HepG2 (cell line): ENCODE data around the gene C1QTNF6. TPM values are rescaled to one million over a fixed set of nuclear protein-coding genes. Genes with fewer than 3 reads are reported as not detected.
A peak's percentile ranks its signal among the peaks of the same experiment; 100 is the strongest.

Experiments
- ATAC-seq: fragments of 200-7000 bp; cut with Tn5 transposase; 3 replicates; pipeline ENCODE4 v1.9.1; 2020; ENCODE audit warnings: mild to moderate bottlenecking, moderate library complexity
- BruUV-seq: library from RNA; stranded (reverse); fragments of 400-500 nt; replicated peaks from 2 replicates; lab custom pipeline; 2021; lab: Mats Ljungman, UMichigan
- CTCF ChIA-PET: fragments of 300-600 bp; formaldehyde crosslinking; extraction: SDS; loops from one replicate; lab custom pipeline; 2021; ENCODE audit warnings: low total read pairs, inconsistent platforms, low intra/inter-chr PET ratio; lab: Yijun Ruan, JAX
- POLR2A ChIA-PET: fragments of 350-600 bp; sonication (Branson Sonifier 250); formaldehyde crosslinking; loops from one replicate; lab custom pipeline; 2020; ENCODE audit warnings: antibody characterized with exemption, inconsistent platforms; lab: Yijun Ruan, JAX
- DNase-seq: peaks from one replicate; pipeline ENCODE4 v3.0.0-alpha.2; 2015; ENCODE audit warnings: low spot score
- FAIRE-seq: peaks from 3 replicates; lab custom pipeline; 2011; peaks lifted over from hg19 to GRCh38; lab: Jason Lieb, UNC
- H2AFZ ChIP-seq: one replicate; pipeline ENCODE4 v1.6.1; 2011; ENCODE audit warnings: low read length, inconsistent platforms
- H3K27ac ChIP-seq: fragments of 300-600 bp; 3 replicates; pipeline ENCODE4 v1.8.0; 2011; ENCODE audit warnings: mixed run types, mild to moderate bottlenecking, mixed read lengths, low read length, inconsistent platforms; ENCODE audit not compliant: insufficient read depth; ENCODE audit errors: extremely low read length
- H3K27me3 ChIP-seq, 2 experiments: fragments of 200-600 bp in 1 of 2; 2 replicates in 1 of 2; 3 replicates in 1 of 2; pipeline versions ENCODE4 v1.6.0 to v1.8.0; 2011; ENCODE audit warnings: low read length in 2 of 2, mild to moderate bottlenecking in 2 of 2, moderate library complexity in 2 of 2, inconsistent platforms in 1 of 2; ENCODE audit not compliant: insufficient read depth in 2 of 2, control insufficient read depth in 1 of 2
- H3K36me3 ChIP-seq, 2 experiments: fragments of 200-600 bp in 1 of 2; replicated peaks in 1 of 2; 2 replicates in 1 of 2; 3 replicates in 1 of 2; pipeline versions ENCODE4 v1.5.1 to v1.8.0; 2011; ENCODE audit warnings: low read length in 2 of 2, inconsistent platforms in 1 of 2; ENCODE audit not compliant: insufficient read depth in 2 of 2, control insufficient read depth in 1 of 2
- H3K4me1 ChIP-seq: 2 replicates; pipeline ENCODE4 v1.5.1; 2012; ENCODE audit warnings: low read length, inconsistent platforms; ENCODE audit not compliant: insufficient read depth
- H3K4me2 ChIP-seq: 2 replicates; pipeline ENCODE4 v1.6.0; 2011; ENCODE audit warnings: low read depth, low read length, inconsistent platforms
- H3K4me3 ChIP-seq, 3 experiments: fragments of 200-600 bp in 1 of 3; sonication (generic), shearing (Covaris generic) in 1 of 3; replicated peaks in 1 of 3; 2 replicates each; pipeline ENCODE4 v1.5.1; 2011 to 2016; ENCODE audit warnings: low read length in 3 of 3, inconsistent platforms in 2 of 3, low read depth in 2 of 3, mild to moderate bottlenecking in 2 of 3, control low read depth in 1 of 3, mixed read lengths in 1 of 3; ENCODE audit not compliant: insufficient read depth in 1 of 3
- H3K79me2 ChIP-seq: one replicate; pipeline ENCODE4 v1.6.1; 2011; ENCODE audit warnings: low read length, inconsistent platforms; ENCODE audit not compliant: insufficient read depth
- H3K9ac ChIP-seq: 2 replicates; pipeline ENCODE4 v1.6.0; 2011; ENCODE audit warnings: mild to moderate bottlenecking, low read depth, low read length, inconsistent platforms; ENCODE audit not compliant: insufficient read depth
- H3K9me3 ChIP-seq: 2 replicates; pipeline ENCODE4 v1.5.1; 2012; ENCODE audit warnings: mild to moderate bottlenecking, low read length
- H4K20me1 ChIP-seq: 2 replicates; pipeline ENCODE4 v1.6.0; 2011; ENCODE audit warnings: inconsistent platforms, mild to moderate bottlenecking, low read length, moderate library complexity; ENCODE audit not compliant: insufficient read depth
- FOXA1 ChIP-seq, 2 experiments: fragments of 450-650 bp in 1 of 2; sonication (generic) in 1 of 2; formaldehyde crosslinking in 1 of 2; IDR thresholded peaks; 2 replicates each; pipeline versions ENCODE4 v1.4.0 to v1.6.1; 2016 to 2020; ENCODE audit warnings: missing genetic modification reagents in 1 of 2
- RXRA ChIP-seq: sonication (generic); formaldehyde crosslinking; IDR thresholded peaks from 2 replicates; pipeline ENCODE4 v1.5.1; 2020; ENCODE audit warnings: missing genetic modification reagents
- SALL1 ChIP-seq: sonication (generic); formaldehyde crosslinking; IDR thresholded peaks from 2 replicates; pipeline ENCODE4 v1.8.0; 2022; ENCODE audit warnings: mild to moderate bottlenecking, missing genetic modification reagents
- ZBTB38 ChIP-seq: sonication (generic); formaldehyde crosslinking; IDR thresholded peaks from 2 replicates; pipeline ENCODE4 v1.5.1; 2020; ENCODE audit warnings: mild to moderate bottlenecking, missing genetic modification reagents
- ZBTB4 ChIP-seq: sonication (generic); formaldehyde crosslinking; IDR thresholded peaks from 2 replicates; pipeline ENCODE4 v1.4.0; 2020; ENCODE audit warnings: missing genetic modification reagents, mild to moderate bottlenecking, borderline replicate concordance
- ZNF441 ChIP-seq: sonication (generic); formaldehyde crosslinking; IDR thresholded peaks from 2 replicates; pipeline ENCODE4 v1.7.0; 2021; ENCODE audit warnings: missing genetic modification reagents, borderline replicate concordance
- ZNF768 ChIP-seq: sonication (generic); formaldehyde crosslinking; IDR thresholded peaks from 2 replicates; pipeline ENCODE4 v1.4.0; 2020; ENCODE audit warnings: missing genetic modification reagents
- WGBS: methylation state at CpG from one replicate; pipeline ENCODE4 v1.1.6; 2017; ENCODE audit warnings: low lambda C conversion rate; 5-methylcytosine and 5-hydroxymethylcytosine counted together
- in situ Hi-C: cut with HindIII; loops from 2 replicates; pipeline ENCODE4 v1.10.0; 2017; ENCODE audit warnings: low pct_unique_long_range_greater_than_20kb; ENCODE audit not compliant: extremely low pct_ligation_motif_present
- intact Hi-C: fragments of 100-400 bp; cut with micrococcal nuclease; formaldehyde crosslinking; loops from one replicate; pipeline ENCODE4 v1.10.0; 2022; ENCODE audit not compliant: unreplicated experiment
- polyA plus RNA-seq, 8 experiments: library from polyadenylated mRNA; depleted of rRNA in 3 of 8; stranded (reverse) in 7 of 8; unstranded in 1 of 8; fragments of >200 nt; fragmentation: Illumina TruSeq in 4 of 8; extraction: Trizol in 4 of 8; gene quantifications; 2 replicates each; pipeline versions ENCODE4 v1.2.1 to v1.2.3, GENCODE V29; 2011 to 2016; ENCODE audit warnings: low read depth in 4 of 8, missing spikeins in 1 of 8, mixed read lengths in 1 of 8; ENCODE audit not compliant: insufficient read depth in 1 of 8
- total RNA-seq, 5 experiments: library from RNA; depleted of rRNA; stranded (reverse); fragments of >200 nt; fragmentation: Illumina TruSeq; extraction: Trizol; gene quantifications; 2 replicates each; pipeline ENCODE4 v1.2.3, GENCODE V29; 2016; ENCODE audit warnings: low read depth in 1 of 5
- TF ChIP-seq, protein P1 (sequence below): sonication (generic); formaldehyde crosslinking; IDR thresholded peaks from 2 replicates; pipeline ENCODE4 v1.9.0; 2022; ENCODE audit warnings: missing genetic modification reagents, mild to moderate bottlenecking, borderline replicate concordance
- TF ChIP-seq, protein P2 (sequence below): sonication (generic); formaldehyde crosslinking; IDR thresholded peaks from 2 replicates; pipeline ENCODE4 v1.5.0; 2020; ENCODE audit warnings: mild to moderate bottlenecking, missing genetic modification reagents, borderline replicate concordance

The C1QTNF6 gene
- total and polyA plus RNA-seq, 2 of the 13 experiments (the other 11 are each of a cell fraction or from before 2014, with no cell fraction given), result 2.7 to 6.9 TPM

GRCh38 chr22:37230673-37231405 lies 42.8 kb upstream of the C1QTNF6 start:
- H3K79me2 ChIP-seq, result no peaks in the 10 kb centered on the region
- in situ Hi-C loops (no loop called here), intact Hi-C loops (no loop called here)
- no peak overlapping the region for H3K27ac ChIP-seq
- no peak for DNase-seq
- no peaks in the 10 kb centered on the region for H3K9me3 ChIP-seq
- POLR2A ChIA-PET, result no interaction called here
- H3K27me3 ChIP-seq, result peaks cover 4 to 5% of the 10 kb centered on the region in 2 experiments; a peak in 3 of 5 replicates
- no peaks in the 10 kb centered on the region; a peak in 1 of 5 replicates for H3K36me3 ChIP-seq
- FAIRE-seq, result no peak
- no TSS peak for BruUV-seq
- CTCF ChIA-PET, result no interaction called here
- peaks cover 22% of the 10 kb centered on the region for H3K4me1 ChIP-seq
- H2AFZ ChIP-seq, result no peak overlapping the region
- H4K20me1 ChIP-seq, result no peaks in the 10 kb centered on the region
- no peak overlapping the region for H3K9ac ChIP-seq
- H3K4me3 ChIP-seq, result no peak overlapping the region
- ATAC-seq, result no peak
- 25% methylated on average over 13 of the region's 14 CpGs for WGBS
- H3K4me2 ChIP-seq, result peak overlapping the region; percentile 21; the same call in 1 of the 2 replicates
- TF ChIP-seq ZNF768 (CRISPR knock-in tag), result peak; percentile 99
- TF ChIP-seq FOXA1 (IDR thresholded peaks at IDR 0.05), result no peak
- peak; percentile 34; the same call in 1 of the 2 replicates for TF ChIP-seq FOXA1 (CRISPR knock-in tag; IDR thresholded peaks at IDR 0.05)
- 0 out of 2 replicates have a peak, but pooled peaks have one; percentile 22 for TF ChIP-seq SALL1 (CRISPR knock-in tag)
- no peak for TF ChIP-seq ZBTB4 (CRISPR knock-in tag)
- TF ChIP-seq, protein P1, sequence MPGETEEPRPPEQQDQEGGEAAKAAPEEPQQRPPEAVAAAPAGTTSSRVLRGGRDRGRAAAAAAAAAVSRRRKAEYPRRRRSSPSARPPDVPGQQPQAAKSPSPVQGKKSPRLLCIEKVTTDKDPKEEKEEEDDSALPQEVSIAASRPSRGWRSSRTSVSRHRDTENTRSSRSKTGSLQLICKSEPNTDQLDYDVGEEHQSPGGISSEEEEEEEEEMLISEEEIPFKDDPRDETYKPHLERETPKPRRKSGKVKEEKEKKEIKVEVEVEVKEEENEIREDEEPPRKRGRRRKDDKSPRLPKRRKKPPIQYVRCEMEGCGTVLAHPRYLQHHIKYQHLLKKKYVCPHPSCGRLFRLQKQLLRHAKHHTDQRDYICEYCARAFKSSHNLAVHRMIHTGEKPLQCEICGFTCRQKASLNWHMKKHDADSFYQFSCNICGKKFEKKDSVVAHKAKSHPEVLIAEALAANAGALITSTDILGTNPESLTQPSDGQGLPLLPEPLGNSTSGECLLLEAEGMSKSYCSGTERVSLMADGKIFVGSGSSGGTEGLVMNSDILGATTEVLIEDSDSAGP, result peak; percentile 33; the same call in 1 of the 2 replicates
- TF ChIP-seq ZBTB38, result no peak
- 0 out of 2 replicates have a peak, but pooled peaks have one; percentile 28 for TF ChIP-seq RXRA (CRISPR knock-in tag)
- no peak for TF ChIP-seq ZNF441
- TF ChIP-seq, protein P2, sequence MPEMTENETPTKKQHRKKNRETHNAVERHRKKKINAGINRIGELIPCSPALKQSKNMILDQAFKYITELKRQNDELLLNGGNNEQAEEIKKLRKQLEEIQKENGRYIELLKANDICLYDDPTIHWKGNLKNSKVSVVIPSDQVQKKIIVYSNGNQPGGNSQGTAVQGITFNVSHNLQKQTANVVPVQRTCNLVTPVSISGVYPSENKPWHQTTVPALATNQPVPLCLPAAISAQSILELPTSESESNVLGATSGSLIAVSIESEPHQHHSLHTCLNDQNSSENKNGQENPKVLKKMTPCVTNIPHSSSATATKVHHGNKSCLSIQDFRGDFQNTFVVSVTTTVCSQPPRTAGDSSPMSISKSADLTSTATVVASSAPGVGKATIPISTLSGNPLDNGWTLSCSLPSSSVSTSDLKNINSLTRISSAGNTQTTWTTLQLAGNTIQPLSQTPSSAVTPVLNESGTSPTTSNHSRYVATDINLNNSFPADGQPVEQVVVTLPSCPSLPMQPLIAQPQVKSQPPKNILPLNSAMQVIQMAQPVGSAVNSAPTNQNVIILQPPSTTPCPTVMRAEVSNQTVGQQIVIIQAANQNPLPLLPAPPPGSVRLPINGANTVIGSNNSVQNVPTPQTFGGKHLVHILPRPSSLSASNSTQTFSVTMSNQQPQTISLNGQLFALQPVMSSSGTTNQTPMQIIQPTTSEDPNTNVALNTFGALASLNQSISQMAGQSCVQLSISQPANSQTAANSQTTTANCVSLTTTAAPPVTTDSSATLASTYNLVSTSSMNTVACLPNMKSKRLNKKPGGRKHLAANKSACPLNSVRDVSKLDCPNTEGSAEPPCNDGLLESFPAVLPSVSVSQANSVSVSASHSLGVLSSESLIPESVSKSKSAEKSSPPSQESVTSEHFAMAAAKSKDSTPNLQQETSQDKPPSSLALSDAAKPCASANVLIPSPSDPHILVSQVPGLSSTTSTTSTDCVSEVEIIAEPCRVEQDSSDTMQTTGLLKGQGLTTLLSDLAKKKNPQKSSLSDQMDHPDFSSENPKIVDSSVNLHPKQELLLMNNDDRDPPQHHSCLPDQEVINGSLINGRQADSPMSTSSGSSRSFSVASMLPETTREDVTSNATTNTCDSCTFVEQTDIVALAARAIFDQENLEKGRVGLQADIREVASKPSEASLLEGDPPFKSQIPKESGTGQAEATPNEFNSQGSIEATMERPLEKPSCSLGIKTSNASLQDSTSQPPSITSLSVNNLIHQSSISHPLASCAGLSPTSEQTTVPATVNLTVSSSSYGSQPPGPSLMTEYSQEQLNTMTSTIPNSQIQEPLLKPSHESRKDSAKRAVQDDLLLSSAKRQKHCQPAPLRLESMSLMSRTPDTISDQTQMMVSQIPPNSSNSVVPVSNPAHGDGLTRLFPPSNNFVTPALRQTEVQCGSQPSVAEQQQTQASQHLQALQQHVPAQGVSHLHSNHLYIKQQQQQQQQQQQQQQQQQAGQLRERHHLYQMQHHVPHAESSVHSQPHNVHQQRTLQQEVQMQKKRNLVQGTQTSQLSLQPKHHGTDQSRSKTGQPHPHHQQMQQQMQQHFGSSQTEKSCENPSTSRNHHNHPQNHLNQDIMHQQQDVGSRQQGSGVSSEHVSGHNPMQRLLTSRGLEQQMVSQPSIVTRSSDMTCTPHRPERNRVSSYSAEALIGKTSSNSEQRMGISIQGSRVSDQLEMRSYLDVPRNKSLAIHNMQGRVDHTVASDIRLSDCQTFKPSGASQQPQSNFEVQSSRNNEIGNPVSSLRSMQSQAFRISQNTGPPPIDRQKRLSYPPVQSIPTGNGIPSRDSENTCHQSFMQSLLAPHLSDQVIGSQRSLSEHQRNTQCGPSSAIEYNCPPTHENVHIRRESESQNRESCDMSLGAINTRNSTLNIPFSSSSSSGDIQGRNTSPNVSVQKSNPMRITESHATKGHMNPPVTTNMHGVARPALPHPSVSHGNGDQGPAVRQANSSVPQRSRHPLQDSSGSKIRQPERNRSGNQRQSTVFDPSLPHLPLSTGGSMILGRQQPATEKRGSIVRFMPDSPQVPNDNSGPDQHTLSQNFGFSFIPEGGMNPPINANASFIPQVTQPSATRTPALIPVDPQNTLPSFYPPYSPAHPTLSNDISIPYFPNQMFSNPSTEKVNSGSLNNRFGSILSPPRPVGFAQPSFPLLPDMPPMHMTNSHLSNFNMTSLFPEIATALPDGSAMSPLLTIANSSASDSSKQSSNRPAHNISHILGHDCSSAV (CRISPR knock-in tag), result no peak
